ENCODE data around the gene ERBIN. TPM values are rescaled to one million over a fixed set of nuclear protein-coding genes. Genes with fewer than 3 reads are reported as not detected.
A peak's percentile ranks its signal among the peaks of the same experiment; 100 is the strongest.
"Not testable (repeated sequence)": the region's sequence is repeated elsewhere in the genome, so short reads cannot be mapped to it uniquely, and the experiment has no call there.

Gene ERBIN
- polyA plus RNA-seq (ENCODE audit: insufficient read length) = 124 TPM
- long read RNA-seq, donor 1, partial matches to known transcripts = 22 of 23 reads
- long read RNA-seq, donor 1, other reads (novel, unspliced or antisense) = 0 of 23 reads
- long read RNA-seq, donor 2, full-length matches to known transcripts = 3 of 9 reads
- long read RNA-seq, donor 2, partial matches to known transcripts = 6 of 9 reads
- long read RNA-seq, donor 2, other reads (novel, unspliced or antisense) = 0 of 9 reads
- long read RNA-seq, donor 3, partial matches to known transcripts = 10 of 12 reads
- long read RNA-seq, donor 3, other reads (novel, unspliced or antisense) = 0 of 12 reads
- long read RNA-seq, donor 4, partial matches to known transcripts = 0 of 1 reads
- long read RNA-seq, donor 4, other reads (novel, unspliced or antisense) = 0 of 1 reads
- long read RNA-seq, donor 5, full-length matches to known transcripts = 2 of 13 reads
- long read RNA-seq, donor 5, partial matches to known transcripts = 11 of 13 reads
- long read RNA-seq, donor 5, other reads (novel, unspliced or antisense) = 0 of 13 reads
- long read RNA-seq, donor 6, full-length matches to known transcripts = 1 of 6 reads
- long read RNA-seq, donor 6, partial matches to known transcripts = 5 of 6 reads
- long read RNA-seq, donor 6, other reads (novel, unspliced or antisense) = 0 of 6 reads
- long read RNA-seq, donor 7, full-length matches to known transcripts = 7 of 107 reads
- long read RNA-seq, donor 7, partial matches to known transcripts = 100 of 107 reads
- long read RNA-seq, donor 7, other reads (novel, unspliced or antisense) = 0 of 107 reads
- long read RNA-seq, donor 8, full-length matches to known transcripts = 5 of 5 reads
- long read RNA-seq, donor 8, partial matches to known transcripts = 0 of 5 reads
- long read RNA-seq, donor 8, other reads (novel, unspliced or antisense) = 0 of 5 reads

DNA sequence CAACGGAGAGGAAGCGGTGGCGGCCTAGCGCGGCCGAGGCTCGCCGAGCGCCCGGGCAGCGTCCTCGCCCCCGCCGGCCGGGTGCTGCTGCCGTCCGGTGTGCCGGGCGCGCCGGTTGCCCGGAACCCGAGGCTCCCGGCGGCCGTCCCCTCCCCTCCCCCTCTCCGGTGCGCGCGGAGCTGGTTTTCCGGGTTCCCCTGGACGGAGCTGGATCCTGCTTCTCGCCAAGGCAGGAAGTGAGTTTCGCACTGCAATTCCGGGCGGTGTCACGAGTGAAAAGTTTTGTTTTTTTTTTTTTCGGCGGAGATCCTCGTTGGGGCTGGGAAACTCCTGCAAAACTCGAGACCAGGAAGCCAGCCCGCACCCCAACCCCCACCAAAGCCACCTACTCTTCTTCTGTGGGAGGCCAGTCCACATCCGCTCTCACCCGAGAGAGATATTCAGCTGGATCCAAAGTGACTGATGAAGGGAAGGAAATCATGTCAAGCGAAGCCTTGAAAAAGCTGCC, at the start of gene ERBIN:
Gene ERBIN (plus strand): TSS at position 300 of the 508 bp plus-strand sequence. CDS start 66,144 bp downstream, outside the sequence.
- DNase-seq = peak; percentile 66

DNA sequence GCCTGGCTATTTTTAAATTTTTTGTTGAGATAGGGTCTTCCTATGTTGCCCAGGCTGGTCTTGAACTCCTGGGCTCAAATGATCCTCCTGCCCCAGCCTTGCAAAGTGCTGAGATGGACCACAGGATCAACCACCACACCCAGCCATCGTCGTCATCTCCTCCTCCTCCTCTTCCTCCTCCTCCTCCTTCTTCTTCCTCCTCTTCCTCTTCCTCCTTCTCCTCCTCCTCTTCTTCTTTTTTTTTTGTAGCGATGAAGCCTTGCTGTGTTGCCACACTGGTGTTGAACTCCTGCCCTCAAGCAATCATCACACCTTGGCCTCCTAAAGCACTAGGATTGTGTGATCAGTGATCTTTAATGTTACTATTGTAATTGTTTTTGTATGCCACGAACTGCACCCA, 49.4 kb upstream of the ERBIN start:
- DNase-seq = no peak

DNA sequence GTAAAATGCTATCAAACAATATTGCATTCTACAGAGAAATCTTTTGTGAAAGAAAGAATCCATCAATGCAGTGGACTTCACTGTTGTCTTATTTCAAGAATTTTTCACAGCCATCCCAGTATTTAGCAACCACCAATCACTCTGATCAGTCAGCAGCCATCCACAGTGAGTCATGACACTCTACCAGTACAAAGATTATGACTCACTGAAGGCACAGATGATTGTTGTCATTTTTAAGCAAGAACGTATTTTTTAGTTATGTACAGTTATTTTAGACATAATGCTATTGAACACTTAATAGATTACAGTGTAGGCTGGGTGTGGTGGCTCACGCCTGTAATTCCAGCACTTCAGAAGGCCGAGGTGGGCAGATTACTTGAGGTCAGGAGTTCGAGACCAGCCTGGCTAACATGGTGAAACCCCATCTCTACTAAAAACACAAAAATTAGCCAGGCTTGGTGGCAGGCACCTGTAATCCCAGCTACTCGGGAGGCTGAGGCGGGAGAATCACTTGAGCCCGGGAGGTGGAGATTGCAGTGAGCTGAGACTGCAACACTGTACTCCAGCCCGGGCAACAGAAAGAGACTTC, 46.6 kb upstream of the ERBIN start:
- DNase-seq = not testable (repeated sequence)

DNA sequence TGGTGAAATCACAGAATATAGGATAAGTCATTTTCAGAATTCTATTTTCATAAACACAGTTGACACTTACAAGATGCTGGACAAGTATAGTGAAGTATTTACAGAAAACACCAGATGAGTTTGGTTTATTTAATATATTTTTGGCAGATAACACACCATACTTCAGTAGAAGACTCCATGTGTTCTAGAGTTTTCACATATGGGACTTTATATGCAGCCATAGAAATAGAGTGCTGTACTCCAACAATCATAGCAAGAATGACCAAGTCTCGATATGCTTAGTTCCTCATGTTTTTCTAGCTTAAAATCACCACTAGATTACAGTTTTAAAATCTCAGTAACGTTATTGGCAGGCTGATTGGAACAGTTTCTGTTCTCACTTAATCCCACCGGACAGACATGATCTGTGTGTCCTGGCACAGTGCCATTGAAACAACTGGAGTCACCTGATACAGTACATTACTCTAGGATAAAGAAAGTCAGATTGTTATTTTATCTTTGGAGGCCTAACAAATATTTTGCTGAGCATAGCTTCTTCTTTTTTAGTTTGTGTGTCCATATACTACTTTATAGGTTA, 45.8 kb upstream of the ERBIN start:
- DNase-seq = no peak

DNA sequence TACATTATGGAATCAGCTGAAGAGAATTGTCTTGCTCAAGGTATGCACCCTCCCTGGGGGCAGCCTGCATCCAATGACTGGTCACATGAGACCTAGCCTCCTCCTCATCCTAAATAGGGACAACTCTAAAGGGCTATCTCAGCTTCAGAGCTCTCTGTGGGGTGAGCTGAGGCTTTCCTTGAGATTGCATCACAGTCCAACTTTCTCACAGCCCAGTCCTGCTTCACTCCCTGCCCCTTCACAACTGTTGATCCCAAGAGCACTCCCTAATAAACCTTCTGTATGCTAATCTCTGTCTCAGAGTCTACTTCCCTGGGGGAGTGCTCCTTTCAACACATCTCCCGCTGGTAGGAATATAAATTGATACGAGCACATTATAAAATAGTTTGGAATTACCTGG, 44.1 kb upstream of the ERBIN start:
- DNase-seq = no peak

- no peak for DNase-seq
Measured at GRCh38 chr5:65883461-65883860, 42.9 kb upstream of the ERBIN start.

- DNase-seq = no peak
Measured at GRCh38 chr5:65886387-65886786, 40.0 kb upstream of the ERBIN start.

GRCh38 chr5:65892024-65892423, 34.4 kb upstream of the ERBIN start:
- not testable (repeated sequence) for DNase-seq

- DNase-seq = no peak
Measured at GRCh38 chr5:65892801-65893200, 33.6 kb upstream of the ERBIN start.

- DNase-seq = no peak
Measured at GRCh38 chr5:65893749-65894430, 32.5 kb upstream of the ERBIN start.

DNA sequence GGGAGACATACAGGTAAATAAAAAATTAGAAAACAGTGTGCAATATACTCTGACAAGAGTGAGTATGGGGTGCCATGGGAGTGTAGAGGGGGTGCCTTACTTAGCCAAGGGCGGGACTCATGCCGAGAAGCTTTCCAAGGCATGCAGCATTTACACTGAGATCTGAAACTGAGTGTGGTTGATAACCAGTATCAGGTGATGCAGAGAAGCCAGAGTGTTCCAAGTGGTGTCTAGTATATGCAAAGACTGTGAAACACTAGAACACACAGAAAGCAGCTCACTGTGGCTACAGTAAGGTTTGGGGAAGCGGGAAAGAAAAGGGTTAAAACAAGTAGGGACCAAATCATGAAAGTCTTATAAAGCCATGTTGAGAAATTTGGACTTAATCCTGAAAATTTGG, 30.5 kb upstream of the ERBIN start:
- no peak for DNase-seq

DNA sequence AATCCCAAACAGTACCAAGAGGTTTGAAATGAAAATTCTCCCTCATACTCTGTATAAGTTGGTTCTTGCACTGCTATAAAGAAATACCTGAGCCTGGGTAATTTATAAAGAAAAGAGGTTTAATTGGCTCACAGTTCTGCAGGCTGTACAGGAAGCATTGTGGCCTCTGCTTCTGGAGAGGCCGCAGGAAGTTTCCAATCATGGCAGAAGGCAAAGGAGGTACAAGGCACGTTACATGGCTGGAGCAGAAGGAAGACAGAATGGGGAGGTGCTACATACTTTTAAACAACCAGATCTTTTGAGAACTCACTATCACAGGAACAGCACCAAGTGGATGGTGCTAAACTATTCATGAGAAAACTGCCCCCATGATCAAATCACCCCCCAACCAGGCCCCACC, 25.6 kb upstream of the ERBIN start:
- DNase-seq = no peak

DNA sequence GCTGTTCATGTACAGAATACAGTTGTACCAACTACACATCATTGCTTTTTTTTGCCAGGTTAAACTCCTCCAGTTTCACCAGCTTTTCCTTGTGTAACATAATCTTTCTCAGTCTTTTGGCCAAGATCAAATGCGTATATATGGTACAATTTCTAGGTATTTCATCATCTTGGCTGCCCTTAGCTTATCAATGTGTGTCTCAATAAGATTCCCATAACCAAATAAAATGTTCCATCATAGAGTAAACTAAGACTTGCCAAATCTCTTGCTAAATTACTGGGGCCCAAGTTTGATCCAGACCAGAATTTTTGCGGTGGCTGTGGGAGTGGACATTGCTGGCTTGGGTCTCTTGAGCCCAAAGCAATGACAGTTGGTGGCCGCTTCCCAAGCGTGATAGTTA, 24.3 kb upstream of the ERBIN start:
- DNase-seq = no peak

GRCh38 chr5:65903581-65903980, 22.8 kb upstream of the ERBIN start:
- no peak for DNase-seq

- no peak for DNase-seq
Measured at GRCh38 chr5:65906256-65906655, 20.1 kb upstream of the ERBIN start.

- no peak for DNase-seq
Measured at GRCh38 chr5:65907135-65907534, 19.2 kb upstream of the ERBIN start.

GRCh38 chr5:65910711-65911110, 15.7 kb upstream of the ERBIN start:
- DNase-seq = no peak

GRCh38 chr5:65912311-65912710, 14.1 kb upstream of the ERBIN start:
- no peak for DNase-seq

GRCh38 chr5:65913519-65913918, 12.9 kb upstream of the ERBIN start:
- peak; percentile 14 for DNase-seq

GRCh38 chr5:65914641-65915196, 11.7 kb upstream of the ERBIN start:
- peak; percentile 22 for DNase-seq

GRCh38 chr5:65915661-65916060, 10.7 kb upstream of the ERBIN start:
- not testable (repeated sequence) for DNase-seq

Measured in left kidney (tissue), 8 donors.